Transverse colon (tissue), 4 donors: Measurements from ENCODE around the gene ZNF106. TPM values are rescaled to one million over a fixed set of nuclear protein-coding genes. Genes with fewer than 3 reads are reported as not detected.

Experiments
- DNase-seq: peaks from one replicate; pipeline ENCODE4 v3.0.0-alpha.2; 2019
- H3K27ac ChIP-seq, 4 donors: fragments of 200-600 bp; sonication (generic); 2 replicates each; pipeline ENCODE4 v1.5.1; 2016 to 2018; ENCODE audit warnings: inconsistent platforms in 4 of 4
- H3K27me3 ChIP-seq: fragments of 200-600 bp; sonication (generic); 2 replicates; pipeline ENCODE4 v1.5.1; 2017; ENCODE audit warnings: inconsistent platforms
- H3K36me3 ChIP-seq, 4 donors: fragments of 200-600 bp; sonication (generic); 2 replicates each; pipeline ENCODE4 v1.5.1; 2017 to 2019; ENCODE audit warnings: inconsistent platforms in 4 of 4
- H3K4me1 ChIP-seq, 4 donors: fragments of 200-600 bp; sonication (generic); 2 replicates each; pipeline ENCODE4 v1.5.1; 2017 to 2020; ENCODE audit warnings: inconsistent platforms in 4 of 4
- H3K4me3 ChIP-seq, 4 donors: fragments of 200-600 bp; sonication (generic); 1 replicate in 1 of 4; 2 replicates in 3 of 4; pipeline versions ENCODE4 v1.5.1 to v1.6.1; 2017 to 2019; ENCODE audit warnings: inconsistent platforms in 4 of 4
- H3K9me3 ChIP-seq, 2 donors: fragments of 200-600 bp; sonication (generic); 2 replicates each; pipeline ENCODE4 v1.5.1; 2017 to 2019; ENCODE audit warnings: inconsistent platforms in 2 of 2
- EP300 ChIP-seq: sonication (generic); formaldehyde crosslinking; IDR thresholded peaks from one replicate; pipeline ENCODE4 v1.6.1; 2017; ENCODE audit warnings: antibody characterized with exemption, low read depth
- POLR2A ChIP-seq: fragments of 450-650 bp; IDR thresholded peaks from one replicate; pipeline ENCODE4 v1.6.1; 2016; ENCODE audit warnings: antibody characterized with exemption, mild to moderate bottlenecking, moderate library complexity
- POLR2AphosphoS5 ChIP-seq, 3 donors: sonication (generic); formaldehyde crosslinking; IDR thresholded peaks; one replicate each; pipeline ENCODE4 v1.6.1; 2016; ENCODE audit warnings: antibody characterized with exemption in 3 of 3
- WGBS, 2 donors: methylation state at CpG; one replicate each; pipeline ENCODE4 v1.1.5; 2018; ENCODE audit warnings: low coverage in 1 of 2; 5-methylcytosine and 5-hydroxymethylcytosine counted together
- in situ Hi-C, 4 donors: fragments of 200-750 bp; cut with MboI; loops; one replicate each; pipeline versions ENCODE4 v1.15.0 to v1.15.1; 2017; ENCODE audit warnings: low sequenced_read_pairs in 3 of 4, low pct_ligation_motif_present in 1 of 4, low pct_unique_long_range_greater_than_20kb in 1 of 4
- intact Hi-C: fragments of 100-400 bp; cut with DNase I; formaldehyde crosslinking; loops from one replicate; pipeline ENCODE4 v1.15.1; 2023; ENCODE audit warnings: low total_unique reads
- total RNA-seq, 4 donors: library from RNA; depleted of rRNA; stranded (reverse); fragments of >200 nt; gene quantifications; one replicate each; pipeline ENCODE4 v1.1.0, GENCODE V29; 2016
- TF ChIP-seq, protein P1 (sequence below), 5 experiments: fragments of 200-600 bp in 3 of 5; fragments of 450-650 bp in 2 of 5; sonication (generic) in 3 of 5; IDR thresholded peaks; 1 replicate in 2 of 5; 2 replicates in 3 of 5; pipeline ENCODE4 v1.5.1; 2016 to 2017; ENCODE audit warnings: antibody characterized with exemption in 5 of 5, inconsistent platforms in 3 of 5, mild to moderate bottlenecking in 2 of 5, moderate library complexity in 1 of 5

ZNF106 gene
- total RNA-seq, 4 donors from 2014 or later: 44.2 to 60.6 (median 50.0) TPM

DNA sequence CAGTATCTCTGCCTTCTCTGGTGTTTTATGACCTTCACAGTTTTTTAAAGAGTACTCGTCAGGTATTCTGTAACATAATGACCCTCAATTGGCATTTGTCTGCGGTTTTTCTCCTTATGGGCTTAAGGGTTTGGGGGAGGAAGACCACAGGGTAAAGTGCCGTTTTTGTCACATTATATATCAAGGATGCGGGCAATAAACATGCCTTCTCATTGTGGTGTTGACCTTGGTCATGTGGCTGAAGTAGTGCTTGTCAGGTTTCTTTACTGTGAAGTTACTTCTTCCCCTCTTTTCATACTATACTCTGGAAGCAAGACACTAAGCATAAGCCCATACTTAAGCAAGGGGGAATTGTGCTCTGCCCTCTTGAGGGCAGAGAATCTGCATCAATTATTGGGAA is 115.0 kb downstream of the ZNF106 start:
- no peaks in the 10 kb centered on the region for H3K4me1 ChIP-seq
- no peaks in the 10 kb centered on the region for H3K27me3 ChIP-seq
- no peaks in the 10 kb centered on the region for H3K36me3 ChIP-seq
- peaks cover 0 to 5% of the 10 kb centered on the region in 2 donors for H3K9me3 ChIP-seq
- TF ChIP-seq POLR2AphosphoS5 (IDR thresholded peaks at IDR 0.05): no peak
- no peak for TF ChIP-seq POLR2A
- TF ChIP-seq EP300: no peak
- TF ChIP-seq, protein P1, sequence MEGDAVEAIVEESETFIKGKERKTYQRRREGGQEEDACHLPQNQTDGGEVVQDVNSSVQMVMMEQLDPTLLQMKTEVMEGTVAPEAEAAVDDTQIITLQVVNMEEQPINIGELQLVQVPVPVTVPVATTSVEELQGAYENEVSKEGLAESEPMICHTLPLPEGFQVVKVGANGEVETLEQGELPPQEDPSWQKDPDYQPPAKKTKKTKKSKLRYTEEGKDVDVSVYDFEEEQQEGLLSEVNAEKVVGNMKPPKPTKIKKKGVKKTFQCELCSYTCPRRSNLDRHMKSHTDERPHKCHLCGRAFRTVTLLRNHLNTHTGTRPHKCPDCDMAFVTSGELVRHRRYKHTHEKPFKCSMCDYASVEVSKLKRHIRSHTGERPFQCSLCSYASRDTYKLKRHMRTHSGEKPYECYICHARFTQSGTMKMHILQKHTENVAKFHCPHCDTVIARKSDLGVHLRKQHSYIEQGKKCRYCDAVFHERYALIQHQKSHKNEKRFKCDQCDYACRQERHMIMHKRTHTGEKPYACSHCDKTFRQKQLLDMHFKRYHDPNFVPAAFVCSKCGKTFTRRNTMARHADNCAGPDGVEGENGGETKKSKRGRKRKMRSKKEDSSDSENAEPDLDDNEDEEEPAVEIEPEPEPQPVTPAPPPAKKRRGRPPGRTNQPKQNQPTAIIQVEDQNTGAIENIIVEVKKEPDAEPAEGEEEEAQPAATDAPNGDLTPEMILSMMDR (IDR thresholded peaks at IDR 0.05): no peak
- WGBS, 2 donors: 60 to 64% methylated on average over 4 of the region's 4 CpGs
- intact Hi-C loops (no loop called here), in situ Hi-C loops (no loop called here)
- no peak overlapping the region for H3K4me3 ChIP-seq
- DNase-seq: no peak
- H3K27ac ChIP-seq: no peak overlapping the region

- Histone ChIP-seq H3K4me1 (no peaks in the 10 kb centered on the region), H3K27ac (no peak overlapping the region), H3K27me3 (no peaks in the 10 kb centered on the region), H3K9me3 (peaks cover 0 to 5% of the 10 kb centered on the region in 2 donors), H3K4me3 (no peak overlapping the region), H3K36me3 (no peaks in the 10 kb centered on the region)
- intact Hi-C loops (no loop called here), in situ Hi-C loops (no loop called here)
- DNase-seq: no peak
- TF ChIP-seq, protein P1 (IDR thresholded peaks at IDR 0.05): no peak
- TF ChIP-seq EP300: no peak
- TF ChIP-seq POLR2A: no peak
- no peak for TF ChIP-seq POLR2AphosphoS5 (IDR thresholded peaks at IDR 0.05)
- 90 to 96% methylated on average over 5 of the region's 5 CpGs for WGBS, 2 donors
These were observed 115.7 kb downstream of the ZNF106 start for GRCh38 chr15:42375252-42375651.

GRCh38 chr15:42374810-42375209 is 116.1 kb downstream of the ZNF106 start:
- whole genome bisulfite sequencing, 2 donors: 94% methylated on average over 1 of the region's 1 CpG; no CpG with 5 or more reads in 1 of the 2 donors
- intact Hi-C loops (no loop called here), in situ Hi-C loops (no loop called here)
- Histone ChIP-seq H3K36me3 (no peaks in the 10 kb centered on the region), H3K9me3 (peaks cover 0 to 5% of the 10 kb centered on the region in 2 donors), H3K4me3 (no peak overlapping the region), H3K4me1 (no peaks in the 10 kb centered on the region), H3K27me3 (no peaks in the 10 kb centered on the region), H3K27ac (no peak overlapping the region)
- TF ChIP-seq, protein P1 (IDR thresholded peaks at IDR 0.05): no peak
- TF ChIP-seq POLR2AphosphoS5 (IDR thresholded peaks at IDR 0.05) (no peak), POLR2A (no peak), EP300 (no peak)
- DNase-seq: no peak

DNA sequence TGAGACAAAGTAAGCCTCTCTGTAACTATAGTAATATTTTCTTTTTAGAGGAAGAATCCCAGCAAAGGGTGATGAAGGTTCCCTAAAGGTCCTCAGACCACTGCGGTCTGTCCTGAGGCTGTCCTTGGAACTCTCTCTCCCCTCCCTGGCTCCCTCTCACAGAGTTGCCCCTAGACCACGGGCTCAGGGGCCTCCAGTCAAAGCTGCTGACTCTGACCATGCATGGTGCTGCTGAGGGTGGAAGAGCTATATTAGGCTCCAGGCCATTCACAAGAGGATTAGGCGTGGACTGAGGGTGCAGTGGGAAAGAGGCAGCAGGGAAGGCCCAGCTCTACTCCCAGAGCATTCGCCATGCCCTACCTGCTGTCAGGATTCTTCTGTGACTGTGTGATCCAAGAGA is 117.0 kb downstream of the ZNF106 start:
- no peak overlapping the region for H3K4me3 ChIP-seq
- in situ Hi-C loops (no loop called here), intact Hi-C loops (no loop called here)
- DNase-seq: no peak
- WGBS, 2 donors: 91% methylated on average over 4 of the region's 4 CpGs; no CpG with 5 or more reads in 1 of the 2 donors
- H3K4me1 ChIP-seq: no peaks in the 10 kb centered on the region
- H3K36me3 ChIP-seq: no peaks in the 10 kb centered on the region
- no peaks in the 10 kb centered on the region for H3K27me3 ChIP-seq
- H3K27ac ChIP-seq: no peak overlapping the region
- H3K9me3 ChIP-seq: peaks cover 0 to 5% of the 10 kb centered on the region in 2 donors
- TF ChIP-seq EP300: no peak
- TF ChIP-seq POLR2A: no peak
- TF ChIP-seq, protein P1 (IDR thresholded peaks at IDR 0.05): no peak
- no peak for TF ChIP-seq POLR2AphosphoS5 (IDR thresholded peaks at IDR 0.05)
